ENCODE measurements around the gene MBD3L3.

DNA sequence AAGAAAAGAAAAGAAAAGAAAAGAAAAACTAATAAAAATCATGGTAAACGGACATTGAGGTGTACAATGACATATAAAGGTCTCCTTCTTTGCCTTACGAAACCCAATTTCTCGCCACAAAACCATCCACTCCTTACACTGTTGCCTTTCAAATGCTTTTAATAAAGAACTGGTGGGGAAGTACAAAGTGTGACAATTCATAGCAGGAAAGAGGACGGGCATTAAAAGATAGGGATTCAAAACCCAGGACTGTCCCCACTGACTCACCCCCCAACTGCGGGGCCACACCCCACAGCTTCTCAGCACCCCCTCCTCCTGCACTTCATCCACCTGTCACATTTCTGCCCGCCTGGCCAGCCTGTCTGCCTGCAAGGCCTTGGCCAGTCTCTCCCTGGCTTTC, 39.6 kb downstream of the MBD3L3 start:
- TF ChIP-seq RAD51 (IDR thresholded peaks at IDR 0.05; ENCODE audit: borderline replicate concordance, low read depth): no peak
- no peak for TF ChIP-seq EP300 (IDR thresholded peaks at IDR 0.05; ENCODE audit: low read length)
- TF ChIP-seq, protein P1, sequence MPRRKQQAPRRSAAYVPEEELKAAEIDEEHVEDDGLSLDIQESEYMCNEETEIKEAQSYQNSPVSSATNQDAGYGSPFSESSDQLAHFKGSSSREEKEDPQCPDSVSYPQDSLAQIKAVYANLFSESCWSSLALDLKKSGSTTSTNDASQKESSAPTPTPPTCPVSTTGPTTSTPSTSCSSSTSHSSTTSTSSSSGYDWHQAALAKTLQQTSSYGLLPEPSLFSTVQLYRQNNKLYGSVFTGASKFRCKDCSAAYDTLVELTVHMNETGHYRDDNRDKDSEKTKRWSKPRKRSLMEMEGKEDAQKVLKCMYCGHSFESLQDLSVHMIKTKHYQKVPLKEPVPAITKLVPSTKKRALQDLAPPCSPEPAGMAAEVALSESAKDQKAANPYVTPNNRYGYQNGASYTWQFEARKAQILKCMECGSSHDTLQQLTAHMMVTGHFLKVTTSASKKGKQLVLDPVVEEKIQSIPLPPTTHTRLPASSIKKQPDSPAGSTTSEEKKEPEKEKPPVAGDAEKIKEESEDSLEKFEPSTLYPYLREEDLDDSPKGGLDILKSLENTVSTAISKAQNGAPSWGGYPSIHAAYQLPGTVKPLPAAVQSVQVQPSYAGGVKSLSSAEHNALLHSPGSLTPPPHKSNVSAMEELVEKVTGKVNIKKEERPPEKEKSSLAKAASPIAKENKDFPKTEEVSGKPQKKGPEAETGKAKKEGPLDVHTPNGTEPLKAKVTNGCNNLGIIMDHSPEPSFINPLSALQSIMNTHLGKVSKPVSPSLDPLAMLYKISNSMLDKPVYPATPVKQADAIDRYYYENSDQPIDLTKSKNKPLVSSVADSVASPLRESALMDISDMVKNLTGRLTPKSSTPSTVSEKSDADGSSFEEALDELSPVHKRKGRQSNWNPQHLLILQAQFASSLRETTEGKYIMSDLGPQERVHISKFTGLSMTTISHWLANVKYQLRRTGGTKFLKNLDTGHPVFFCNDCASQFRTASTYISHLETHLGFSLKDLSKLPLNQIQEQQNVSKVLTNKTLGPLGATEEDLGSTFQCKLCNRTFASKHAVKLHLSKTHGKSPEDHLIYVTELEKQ (CRISPR knock-in tag; IDR thresholded peaks at IDR 0.05): no peak
- no peak for TF ChIP-seq SRSF3 (IDR thresholded peaks at IDR 0.05; ENCODE audit: insufficient read depth, low read length)
- TF ChIP-seq FOXK1 (CRISPR knock-in tag; IDR thresholded peaks at IDR 0.05; ENCODE audit: borderline replicate concordance): no peak
- no peak for TF ChIP-seq PPARD (CRISPR knock-in tag; IDR thresholded peaks at IDR 0.05)
- TF ChIP-seq SP1 (CRISPR knock-in tag; IDR thresholded peaks at IDR 0.05): no peak
- no peak for TF ChIP-seq ETV6 (IDR thresholded peaks at IDR 0.05; ENCODE audit: borderline replicate concordance in 1 of 2, low read depth in 2 of 2, low read length in 1 of 2)
- TF ChIP-seq ETV6 (CRISPR knock-in tag; IDR thresholded peaks at IDR 0.05; ENCODE audit: borderline replicate concordance): no peak
- TF ChIP-seq, protein P2, sequence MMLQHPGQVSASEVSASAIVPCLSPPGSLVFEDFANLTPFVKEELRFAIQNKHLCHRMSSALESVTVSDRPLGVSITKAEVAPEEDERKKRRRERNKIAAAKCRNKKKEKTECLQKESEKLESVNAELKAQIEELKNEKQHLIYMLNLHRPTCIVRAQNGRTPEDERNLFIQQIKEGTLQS (IDR thresholded peaks at IDR 0.05): no peak
- TF ChIP-seq, protein P2 (CRISPR knock-in tag; conservative IDR thresholded peaks at IDR 0.05): no peak

Data from K562 (cell line).